ENCODE data around the gene RHPN2. TPM values are rescaled to one million over a fixed set of nuclear protein-coding genes. Genes with fewer than 3 reads are reported as not detected.

Gene RHPN2
- polyA plus RNA-seq, 1 experiment = 4.8 TPM

DNA sequence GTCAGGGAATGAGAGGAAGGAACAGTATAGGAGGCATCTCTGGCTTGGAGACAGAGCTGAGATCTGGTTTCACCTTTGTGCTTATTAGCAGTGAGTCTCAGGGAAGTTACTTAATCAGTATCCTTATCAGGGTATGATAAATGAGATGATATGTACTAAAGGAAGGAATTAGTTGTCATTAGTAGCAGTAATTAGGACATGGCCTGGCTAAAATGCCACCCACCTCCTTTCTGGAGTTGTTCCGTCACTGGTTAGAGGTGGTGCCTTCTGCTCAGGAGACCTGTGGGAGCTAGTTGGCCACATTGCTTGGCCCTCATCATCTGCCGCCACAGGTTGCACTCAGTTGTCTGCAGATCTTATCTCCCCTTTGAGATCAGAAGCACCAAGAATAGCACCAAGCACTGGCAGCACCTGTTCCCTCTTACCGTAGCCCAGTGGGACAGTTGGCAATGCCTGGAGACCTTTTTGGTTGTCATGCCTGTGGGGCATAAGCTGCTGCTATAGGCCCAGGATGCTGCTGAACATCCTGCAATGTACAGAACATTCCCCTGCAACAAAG, 21.0 kb upstream of the RHPN2 start:
- CTCF ChIA-PET = interaction anchor here (0.5 kb wide), 1 partner anchor 110 kb away, joined by 3 read pairs; no protein-coding TSS in a partner anchor

DNA sequence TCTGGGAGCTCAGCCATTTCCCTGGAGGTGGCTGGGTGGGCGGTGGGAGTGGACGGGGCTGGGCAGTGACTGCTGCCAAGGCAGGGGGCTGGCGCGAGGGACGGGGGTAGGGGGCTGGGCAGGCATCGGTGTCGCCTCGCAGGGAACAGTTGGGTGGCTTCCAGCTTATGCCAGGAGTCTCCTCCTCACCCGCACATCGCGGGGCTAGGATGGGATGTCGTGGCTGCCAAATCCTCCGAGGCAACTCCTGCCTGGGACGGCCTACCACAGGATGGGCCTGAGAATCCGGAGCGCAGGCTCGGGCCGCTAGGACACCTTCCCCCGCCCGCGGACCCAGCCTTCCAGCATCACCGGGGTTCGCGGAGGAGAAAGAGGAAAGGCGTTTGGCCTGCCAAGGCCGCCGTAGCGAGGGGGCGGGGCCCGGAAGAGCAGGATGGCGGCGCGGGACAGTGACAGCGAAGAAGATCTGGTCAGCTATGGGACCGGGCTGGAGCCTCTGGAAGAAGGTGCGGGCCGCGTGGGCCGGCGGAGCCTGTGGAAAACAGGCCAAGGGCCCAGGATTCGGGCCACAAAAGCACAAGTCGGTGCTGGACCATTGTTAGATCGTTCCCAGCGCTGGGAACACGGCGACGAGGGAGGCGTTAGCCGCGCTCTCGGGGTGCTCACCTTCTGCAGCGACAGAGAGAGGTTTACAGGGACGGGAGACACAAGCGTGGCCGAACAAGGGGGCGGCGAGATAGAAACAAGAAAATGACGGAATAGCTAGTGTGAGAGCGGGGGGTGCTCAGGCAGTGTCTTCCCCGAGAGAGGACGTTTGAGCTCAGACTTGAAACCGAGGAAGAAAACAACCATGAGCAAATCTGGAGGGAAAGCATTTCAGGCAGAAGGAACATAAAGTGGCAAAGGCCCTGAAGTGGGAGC, 16.3 kb upstream of the RHPN2 start, which contains the start of gene GPATCH1:
Gene GPATCH1 (plus strand): TSS at position 421 of the 921 bp plus-strand sequence. CDS start 13 bp downstream, at position 434.
- Histone ChIP-seq H3K9me3 (ENCODE audit: control insufficient read depth, insufficient read depth, low read length) (no peaks in the 10 kb centered on the region; the same call in 1 of the 2 replicates), H3K4me3 (ENCODE audit: low read depth, low read length) (peak within 1 kb of the TSS; percentile 93), H3K27ac (ENCODE audit: low read depth, low read length) (peak within 1 kb of the TSS; percentile 39), H3K27me3 (ENCODE audit: control insufficient read depth, insufficient read depth, low read length) (no peaks in the 10 kb centered on the region)
- peak; percentile 53 for DNase-seq (ENCODE audit: low read depth, low spot score)
- CTCF ChIA-PET = interaction anchor here (0.7 to 1.3 kb wide), 3 partner anchors 11 to 105 kb away, joined by 4 to 8 read pairs (median 4); no protein-coding TSS in a partner anchor
- POLR2A ChIA-PET = interaction anchor here (0.6 to 0.9 kb wide), 5 partner anchors 15 to 1053 kb away, joined by 3 to 5 read pairs (median 4); no protein-coding TSS in a partner anchor
- TF ChIP-seq CTCF (IDR thresholded peaks at IDR 0.05; ENCODE audit: low read depth, low read length) = no peak

More for the DNA sequence above, 21.0 kb upstream of the RHPN2 start:
- Histone ChIP-seq H3K27ac (ENCODE audit: low read depth, low read length) (no peak overlapping the region), H3K9me3 (ENCODE audit: control insufficient read depth, insufficient read depth, low read length) (no peaks in the 10 kb centered on the region; the same call in 1 of the 2 replicates), H3K27me3 (ENCODE audit: control insufficient read depth, insufficient read depth, low read length) (no peaks in the 10 kb centered on the region), H3K4me3 (ENCODE audit: low read depth, low read length) (no peak overlapping the region)
- no peak for DNase-seq (ENCODE audit: low read depth, low spot score)
- POLR2A ChIA-PET = no interaction called here
- no peak for TF ChIP-seq CTCF (IDR thresholded peaks at IDR 0.05; ENCODE audit: low read depth, low read length)

GRCh38 chr19:33075519-33075918, 10.8 kb upstream of the RHPN2 start:
- H3K27me3 ChIP-seq (ENCODE audit: control insufficient read depth, insufficient read depth, low read length) = no peaks in the 10 kb centered on the region
- POLR2A ChIA-PET = no interaction called here
- no peak overlapping the region for H3K27ac ChIP-seq (ENCODE audit: low read depth, low read length)
- CTCF ChIA-PET = interaction anchor here (0.7 to 1.1 kb wide), 2 partner anchors 8 to 100 kb away, joined by 3 to 4 read pairs; no protein-coding TSS in a partner anchor
- no peak overlapping the region for H3K4me3 ChIP-seq (ENCODE audit: low read depth, low read length)
- DNase-seq (ENCODE audit: low read depth, low spot score) = no peak
- no peak for TF ChIP-seq CTCF (IDR thresholded peaks at IDR 0.05; ENCODE audit: low read depth, low read length)
- H3K9me3 ChIP-seq (ENCODE audit: control insufficient read depth, insufficient read depth, low read length) = no peaks in the 10 kb centered on the region

GRCh38 chr19:33071887-33072286, 7.2 kb upstream of the RHPN2 start:
- H3K27ac ChIP-seq (ENCODE audit: low read depth, low read length) = no peak overlapping the region
- DNase-seq (ENCODE audit: low read depth, low spot score) = no peak
- CTCF ChIA-PET = no interaction called here

More at GRCh38 chr19:33071887-33072286, 7.2 kb upstream of the RHPN2 start:
- no peaks in the 10 kb centered on the region for H3K27me3 ChIP-seq (ENCODE audit: control insufficient read depth, insufficient read depth, low read length)
- no peaks in the 10 kb centered on the region for H3K9me3 ChIP-seq (ENCODE audit: control insufficient read depth, insufficient read depth, low read length)
- POLR2A ChIA-PET = no interaction called here
- no peak for TF ChIP-seq CTCF (IDR thresholded peaks at IDR 0.05; ENCODE audit: low read depth, low read length)
- H3K4me3 ChIP-seq (ENCODE audit: low read depth, low read length) = no peak overlapping the region

Measured in AG04450 (cell line).